ENCODE measurements around the gene VEGFC.

Gene VEGFC

GRCh38 chr4:176788971-176789370 lies 3.8 kb downstream of the VEGFC start:
- H3K9ac ChIP-seq (ENCODE audit: low read length) = no peak overlapping the region
- H3K4me1 ChIP-seq (ENCODE audit: insufficient read depth, low read length, severe bottlenecking) = no peaks in the 10 kb centered on the region
- no peaks in the 10 kb centered on the region for H3K9me2 ChIP-seq (ENCODE audit: low read depth, low read length)
- no peak overlapping the region for H2AFZ ChIP-seq (ENCODE audit: low read length)
- no peak overlapping the region for H3K4me3 ChIP-seq (ENCODE audit: low read depth, low read length, poor library complexity, severe bottlenecking)
- no peaks in the 10 kb centered on the region for H3F3A ChIP-seq (ENCODE audit: insufficient read depth, low read length)
- no peak for TF ChIP-seq CTCF (IDR thresholded peaks at IDR 0.05; ENCODE audit: low read length)
- no peak for TF ChIP-seq EZH2 (IDR thresholded peaks at IDR 0.05; ENCODE audit: borderline replicate concordance, low read length)
- no peaks in the 10 kb centered on the region for H4K20me1 ChIP-seq (ENCODE audit: insufficient read depth, low read length)
- no peaks in the 10 kb centered on the region for H3K9me3 ChIP-seq (ENCODE audit: low read length)
- no peaks in the 10 kb centered on the region for H3K36me3 ChIP-seq (ENCODE audit: insufficient read depth, low read length)
- no peak overlapping the region for H3K27ac ChIP-seq (ENCODE audit: low read depth, low read length, poor library complexity, severe bottlenecking)
- H3K4me2 ChIP-seq (ENCODE audit: low read length) = no peak overlapping the region
- no peaks in the 10 kb centered on the region for H3K27me3 ChIP-seq (ENCODE audit: insufficient read depth, low read length)
- H3K79me2 ChIP-seq (ENCODE audit: insufficient read depth, low read length) = no peaks in the 10 kb centered on the region

DNA sequence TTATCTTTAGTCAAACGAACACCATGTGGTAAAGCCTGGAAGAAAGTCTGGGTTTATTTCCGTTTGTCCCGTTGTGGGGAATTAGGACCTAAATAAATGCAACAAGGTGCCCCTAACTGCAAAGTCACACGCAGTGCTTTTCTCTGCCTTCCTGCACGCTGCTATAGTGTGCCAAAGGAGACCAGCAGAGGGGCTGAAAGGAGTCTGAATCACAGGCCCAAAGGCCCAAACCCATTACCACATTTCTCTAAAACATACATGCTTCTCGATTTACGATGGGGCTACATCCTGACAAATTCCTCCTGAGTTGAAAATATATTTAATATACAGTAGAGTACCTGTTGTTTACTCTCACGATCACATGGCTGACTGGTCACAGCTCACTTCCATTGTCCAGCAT lies 4.5 kb downstream of the VEGFC start:
- Histone ChIP-seq H3F3A (ENCODE audit: insufficient read depth, low read length) (no peaks in the 10 kb centered on the region), H3K9me2 (ENCODE audit: low read depth, low read length) (no peaks in the 10 kb centered on the region)

GRCh38 chr4:176784816-176785215 lies 7.9 kb downstream of the VEGFC start:
- Histone ChIP-seq H3K9me3 (ENCODE audit: low read length) (no peaks in the 10 kb centered on the region), H3K79me2 (ENCODE audit: insufficient read depth, low read length) (no peaks in the 10 kb centered on the region), H3K9me2 (ENCODE audit: low read depth, low read length) (no peaks in the 10 kb centered on the region), H3K4me3 (ENCODE audit: low read depth, low read length, poor library complexity, severe bottlenecking) (no peak overlapping the region), H3K27ac (ENCODE audit: low read depth, low read length, poor library complexity, severe bottlenecking) (no peak overlapping the region), H3K4me1 (ENCODE audit: insufficient read depth, low read length, severe bottlenecking) (no peaks in the 10 kb centered on the region), H4K20me1 (ENCODE audit: insufficient read depth, low read length) (no peaks in the 10 kb centered on the region), H3K36me3 (ENCODE audit: insufficient read depth, low read length) (no peaks in the 10 kb centered on the region), H3F3A (ENCODE audit: insufficient read depth, low read length) (no peaks in the 10 kb centered on the region), H3K4me2 (ENCODE audit: low read length) (no peak overlapping the region), H3K27me3 (ENCODE audit: insufficient read depth, low read length) (no peaks in the 10 kb centered on the region), H2AFZ (ENCODE audit: low read length) (no peak overlapping the region), H3K9ac (ENCODE audit: low read length) (no peak overlapping the region)
- TF ChIP-seq CTCF (IDR thresholded peaks at IDR 0.05; ENCODE audit: low read length) (no peak), EZH2 (IDR thresholded peaks at IDR 0.05; ENCODE audit: borderline replicate concordance, low read length) (no peak)

More for the DNA sequence above, 4.5 kb downstream of the VEGFC start:
- H3K4me2 ChIP-seq (ENCODE audit: low read length) = no peak overlapping the region
- TF ChIP-seq CTCF (IDR thresholded peaks at IDR 0.05; ENCODE audit: low read length) (no peak), EZH2 (IDR thresholded peaks at IDR 0.05; ENCODE audit: borderline replicate concordance, low read length) (no peak)
- H3K36me3 ChIP-seq (ENCODE audit: insufficient read depth, low read length) = no peaks in the 10 kb centered on the region
- H4K20me1 ChIP-seq (ENCODE audit: insufficient read depth, low read length) = no peaks in the 10 kb centered on the region
- H2AFZ ChIP-seq (ENCODE audit: low read length) = no peak overlapping the region
- no peaks in the 10 kb centered on the region for H3K9me3 ChIP-seq (ENCODE audit: low read length)
- no peaks in the 10 kb centered on the region for H3K79me2 ChIP-seq (ENCODE audit: insufficient read depth, low read length)
- H3K4me1 ChIP-seq (ENCODE audit: insufficient read depth, low read length, severe bottlenecking) = no peaks in the 10 kb centered on the region
- H3K27ac ChIP-seq (ENCODE audit: low read depth, low read length, poor library complexity, severe bottlenecking) = no peak overlapping the region
- no peak overlapping the region for H3K4me3 ChIP-seq (ENCODE audit: low read depth, low read length, poor library complexity, severe bottlenecking)
- H3K9ac ChIP-seq (ENCODE audit: low read length) = no peak overlapping the region
- H3K27me3 ChIP-seq (ENCODE audit: insufficient read depth, low read length) = no peaks in the 10 kb centered on the region

Data from OCI-LY1 (cell line).